Stimulated activated CD4-positive, alpha-beta T cell treated with anti-CD3 and anti-CD28 coated beads, Interleukin-2, amount 100 ng/mL, for 48 hours (primary cell): ENCODE results near the gene PAQR9.

Source experiments
- DNase-seq, 2 donors: peaks; one replicate each; pipeline ENCODE4 v3.0.0-alpha.2; 2020

PAQR9 gene

DNA sequence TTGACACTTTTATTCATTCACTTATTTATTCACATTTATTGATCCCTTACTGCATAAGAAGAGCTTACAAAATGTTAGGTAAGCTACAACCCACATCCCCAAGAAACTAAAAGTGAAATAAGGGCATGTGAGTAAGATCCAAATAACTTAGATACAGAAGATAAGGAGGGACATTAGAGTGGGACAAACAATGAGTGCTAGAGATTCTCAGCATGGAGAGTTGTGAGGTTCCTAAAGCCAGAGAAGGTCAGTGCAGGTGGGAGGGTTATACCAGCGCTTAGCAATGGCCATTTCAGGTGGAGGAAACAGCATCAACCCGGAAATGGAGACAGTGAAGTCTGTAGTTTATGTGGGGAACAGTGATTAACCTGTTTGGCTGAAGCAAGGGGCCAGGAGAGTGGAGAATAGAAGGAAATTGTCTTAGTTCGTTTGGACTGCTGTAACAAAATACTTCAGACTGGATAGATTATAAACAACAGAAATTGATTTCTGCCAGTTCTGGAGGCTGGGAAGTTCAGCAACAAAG lies 49.1 kb downstream of the PAQR9 start:
- no peak for DNase-seq

DNA sequence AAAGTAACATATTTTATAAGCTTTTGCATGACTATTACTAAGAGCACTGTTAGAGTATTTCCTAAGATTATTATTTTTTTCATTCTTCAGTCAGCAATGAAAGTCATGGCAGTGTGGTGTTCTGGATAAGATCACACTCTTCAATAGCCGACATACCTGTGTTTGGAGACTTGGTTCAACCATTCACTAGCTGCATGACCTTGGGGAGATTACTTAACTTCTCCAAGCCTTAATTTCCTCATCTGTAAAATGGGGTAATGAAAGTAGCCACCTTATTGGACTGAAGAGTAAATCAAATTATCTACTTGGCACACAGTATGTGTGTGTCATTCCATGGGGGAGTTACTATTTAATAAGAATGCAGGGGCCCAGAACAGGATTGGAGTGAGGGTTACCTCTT lies 50.0 kb downstream of the PAQR9 start:
- no peak for DNase-seq

- DNase-seq: no peak
Observed at GRCh38 chr3:142912402-142913172, 50.9 kb downstream of the PAQR9 start.
